Hepatocyte (in vitro differentiated cells): ENCODE results near the gene PRTFDC1.

ENCODE experiments used
- EZH2 ChIP-seq: fragments of 200-600 bp; sonication (generic); IDR thresholded peaks from 2 replicates; pipeline ENCODE4 v1.6.1; 2016; ENCODE audit warnings: antibody characterized with exemption, mild to moderate bottlenecking, borderline replicate concordance
- TF ChIP-seq, protein P1 (sequence below): fragments of 200-600 bp; sonication (generic); IDR thresholded peaks from 2 replicates; pipeline ENCODE4 v1.5.1; 2016; ENCODE audit warnings: antibody characterized with exemption, mild to moderate bottlenecking; ENCODE audit not compliant: poor library complexity

DNA sequence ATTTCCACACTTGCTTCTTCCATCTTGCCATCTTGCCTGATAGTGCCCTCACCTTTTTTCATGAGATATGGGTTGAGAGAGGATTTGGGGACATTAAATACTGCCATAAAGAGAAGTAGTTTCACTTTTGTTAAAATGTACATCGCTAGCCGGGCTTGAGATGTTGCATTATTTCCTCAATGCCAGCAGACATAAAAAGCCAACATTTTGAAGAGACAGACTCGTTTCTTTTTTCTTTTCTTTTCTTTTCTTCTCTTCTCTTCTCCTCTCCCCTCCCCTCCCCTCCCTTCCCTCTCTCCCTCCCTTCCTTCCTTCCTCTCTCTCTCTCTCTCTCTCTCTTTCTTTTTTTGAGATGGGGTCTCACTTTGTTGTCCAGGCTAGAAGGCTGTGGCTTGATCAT is 45.6 kb upstream of the PRTFDC1 start:
- TF ChIP-seq EZH2, result no peak
- TF ChIP-seq, protein P1, sequence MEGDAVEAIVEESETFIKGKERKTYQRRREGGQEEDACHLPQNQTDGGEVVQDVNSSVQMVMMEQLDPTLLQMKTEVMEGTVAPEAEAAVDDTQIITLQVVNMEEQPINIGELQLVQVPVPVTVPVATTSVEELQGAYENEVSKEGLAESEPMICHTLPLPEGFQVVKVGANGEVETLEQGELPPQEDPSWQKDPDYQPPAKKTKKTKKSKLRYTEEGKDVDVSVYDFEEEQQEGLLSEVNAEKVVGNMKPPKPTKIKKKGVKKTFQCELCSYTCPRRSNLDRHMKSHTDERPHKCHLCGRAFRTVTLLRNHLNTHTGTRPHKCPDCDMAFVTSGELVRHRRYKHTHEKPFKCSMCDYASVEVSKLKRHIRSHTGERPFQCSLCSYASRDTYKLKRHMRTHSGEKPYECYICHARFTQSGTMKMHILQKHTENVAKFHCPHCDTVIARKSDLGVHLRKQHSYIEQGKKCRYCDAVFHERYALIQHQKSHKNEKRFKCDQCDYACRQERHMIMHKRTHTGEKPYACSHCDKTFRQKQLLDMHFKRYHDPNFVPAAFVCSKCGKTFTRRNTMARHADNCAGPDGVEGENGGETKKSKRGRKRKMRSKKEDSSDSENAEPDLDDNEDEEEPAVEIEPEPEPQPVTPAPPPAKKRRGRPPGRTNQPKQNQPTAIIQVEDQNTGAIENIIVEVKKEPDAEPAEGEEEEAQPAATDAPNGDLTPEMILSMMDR, result no peak
